Measurements from ENCODE around the gene EDN2.

DNA sequence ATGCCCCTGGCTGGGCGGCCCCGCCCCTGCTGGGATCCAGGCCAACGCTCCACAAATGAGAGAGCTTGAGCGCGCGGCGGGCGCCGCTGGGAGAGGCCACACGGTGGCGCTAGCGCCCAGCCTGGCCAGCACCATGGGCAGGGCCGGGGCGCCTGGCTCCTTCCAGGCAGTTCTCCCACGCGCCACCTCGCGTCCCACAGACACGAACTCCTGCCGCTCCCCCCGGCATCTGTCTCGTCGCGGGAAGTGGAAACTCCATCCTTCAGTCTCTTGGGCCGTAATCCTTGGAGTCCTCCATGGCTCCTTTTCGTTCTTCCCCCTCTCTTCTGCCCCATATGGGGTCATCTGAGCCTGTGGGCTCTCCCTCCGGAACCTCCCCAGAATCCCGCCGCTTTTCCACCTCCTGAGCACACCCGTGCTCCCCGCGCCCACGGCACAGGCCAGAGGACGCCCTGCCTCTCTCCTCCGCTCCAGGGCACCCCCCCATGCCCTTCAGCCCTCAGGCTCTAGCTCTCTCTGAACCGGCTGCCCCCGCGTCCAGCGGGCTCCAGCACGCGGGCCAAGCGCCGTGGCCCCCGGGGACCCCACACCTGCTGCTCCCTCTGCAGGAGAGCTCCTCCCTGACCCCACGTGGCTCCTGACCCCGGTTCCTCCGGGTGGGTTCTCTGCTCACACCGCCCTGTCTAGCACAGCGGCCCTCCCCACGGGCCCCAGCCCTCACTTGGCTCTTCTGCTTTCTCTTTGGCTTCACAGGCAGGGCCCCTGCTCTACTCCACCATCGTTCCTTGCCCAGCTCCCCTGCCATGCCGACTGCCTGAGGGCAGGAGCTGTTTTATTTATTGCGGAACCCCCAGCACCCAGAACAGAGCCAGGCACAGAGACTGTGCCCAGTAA, 31.9 kb upstream of the EDN2 start:
- TF ChIP-seq, protein P1, sequence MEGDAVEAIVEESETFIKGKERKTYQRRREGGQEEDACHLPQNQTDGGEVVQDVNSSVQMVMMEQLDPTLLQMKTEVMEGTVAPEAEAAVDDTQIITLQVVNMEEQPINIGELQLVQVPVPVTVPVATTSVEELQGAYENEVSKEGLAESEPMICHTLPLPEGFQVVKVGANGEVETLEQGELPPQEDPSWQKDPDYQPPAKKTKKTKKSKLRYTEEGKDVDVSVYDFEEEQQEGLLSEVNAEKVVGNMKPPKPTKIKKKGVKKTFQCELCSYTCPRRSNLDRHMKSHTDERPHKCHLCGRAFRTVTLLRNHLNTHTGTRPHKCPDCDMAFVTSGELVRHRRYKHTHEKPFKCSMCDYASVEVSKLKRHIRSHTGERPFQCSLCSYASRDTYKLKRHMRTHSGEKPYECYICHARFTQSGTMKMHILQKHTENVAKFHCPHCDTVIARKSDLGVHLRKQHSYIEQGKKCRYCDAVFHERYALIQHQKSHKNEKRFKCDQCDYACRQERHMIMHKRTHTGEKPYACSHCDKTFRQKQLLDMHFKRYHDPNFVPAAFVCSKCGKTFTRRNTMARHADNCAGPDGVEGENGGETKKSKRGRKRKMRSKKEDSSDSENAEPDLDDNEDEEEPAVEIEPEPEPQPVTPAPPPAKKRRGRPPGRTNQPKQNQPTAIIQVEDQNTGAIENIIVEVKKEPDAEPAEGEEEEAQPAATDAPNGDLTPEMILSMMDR (IDR thresholded peaks at IDR 0.05; ENCODE audit: low read depth, low read length, missing input control): peak; percentile 86
- TF ChIP-seq MAX (IDR thresholded peaks at IDR 0.05) (no peak), TAF1 (conservative IDR thresholded peaks at IDR 0.05) (no peak), JUND (IDR thresholded peaks at IDR 0.05) (no peak), GABPA (IDR thresholded peaks at IDR 0.05 in 1 of 2, conservative IDR thresholded peaks at IDR 0.05 in 1 of 2) (no peak), FOXA1 (IDR thresholded peaks at IDR 0.05) (no peak), RXRA (IDR thresholded peaks at IDR 0.05) (no peak), RAD21 (IDR thresholded peaks at IDR 0.05) (peak; percentile 76 to 85), HNF4G (IDR thresholded peaks at IDR 0.05) (no peak), FOXA2 (IDR thresholded peaks at IDR 0.05) (no peak), ATF3 (IDR thresholded peaks at IDR 0.05) (no peak), REST (IDR thresholded peaks at IDR 0.05) (no peak), ZBTB33 (IDR thresholded peaks at IDR 0.05) (no peak), SP1 (IDR thresholded peaks at IDR 0.05) (no peak)

Data from liver (tissue), 3 donors.